ENCODE data around the gene FAM177B. TPM values are rescaled to one million over a fixed set of nuclear protein-coding genes. Genes with fewer than 3 reads are reported as not detected.
"Not testable (repeated sequence)": the region's sequence is repeated elsewhere in the genome, so short reads cannot be mapped to it uniquely, and the experiment has no call there.

Gene FAM177B
- total RNA-seq, 2 donors from 2014 or later = not detected

DNA sequence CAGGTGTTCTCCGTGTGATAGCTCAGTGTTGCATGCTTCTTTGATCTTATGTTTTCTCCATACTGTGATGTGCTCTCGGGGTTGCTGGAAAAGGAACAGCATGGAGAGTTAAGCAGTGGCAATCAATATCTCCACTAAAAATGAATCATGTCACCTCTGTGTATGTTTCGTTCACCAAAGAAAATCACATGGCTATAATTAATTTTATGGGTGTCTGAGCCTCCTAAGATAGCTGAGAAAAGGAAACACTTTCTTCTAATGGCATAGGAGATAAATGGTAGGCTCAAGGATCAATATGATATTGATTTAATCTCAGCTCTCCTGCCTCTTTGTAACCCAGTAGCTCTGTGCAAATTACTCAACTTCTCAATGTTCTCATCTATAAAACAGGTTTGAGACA lies 14.3 kb downstream of the FAM177B start:
- Mint-ChIP-seq H3K4me1 (ENCODE audit: low read depth) (no peaks in the 10 kb centered on the region), H3K4me3 (no peak overlapping the region), H3K9me3 (no peaks in the 10 kb centered on the region), H3K27me3 (ENCODE audit: low read depth) (no peaks in the 10 kb centered on the region), H3K27ac (no peak overlapping the region), H3K36me3 (ENCODE audit: insufficient read depth in 2 of 2) (no peaks in the 10 kb centered on the region)
- DNase-seq = no peak
- ATAC-seq (replicated peaks in 1 of 2) = no peak

DNA sequence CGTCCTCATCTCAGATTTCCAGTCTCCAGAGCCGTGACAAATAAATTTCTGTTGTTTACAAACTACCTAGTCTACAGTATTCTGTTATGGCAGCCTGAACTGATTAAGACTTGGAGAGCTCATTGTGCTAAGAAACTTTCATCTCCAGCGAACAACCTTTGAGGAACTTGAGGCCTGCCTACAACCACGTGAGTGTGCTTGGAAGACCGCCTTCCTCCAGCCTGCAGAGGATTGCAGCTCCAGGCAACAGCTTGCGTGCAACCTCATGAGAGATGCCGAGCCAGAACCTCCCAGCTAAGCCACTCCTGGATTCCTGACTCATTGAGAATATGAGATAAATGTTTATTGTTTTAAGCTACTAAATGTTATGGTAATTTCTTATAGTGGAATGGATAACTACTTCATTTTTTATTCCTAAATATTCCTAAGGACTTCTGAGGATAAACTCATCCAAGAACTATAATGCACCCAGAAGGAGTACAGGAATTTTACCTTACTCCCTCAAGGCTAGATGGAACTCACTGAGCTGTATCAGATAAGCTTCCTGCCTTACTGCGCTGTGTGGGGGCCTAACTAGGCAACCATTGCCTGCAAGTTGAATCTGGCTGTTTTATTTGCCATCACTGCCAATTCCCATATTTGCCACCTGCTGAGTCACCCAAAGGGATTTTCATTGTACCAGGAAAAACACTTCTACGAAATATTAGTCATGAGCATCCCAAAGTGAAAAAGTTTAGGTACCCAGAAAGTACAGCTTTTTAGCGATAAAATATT lies 17.6 kb downstream of the FAM177B start:
- DNase-seq (no peak), ATAC-seq (replicated peaks in 1 of 2) (no peak)
- H3K36me3 Mint-ChIP-seq (ENCODE audit: insufficient read depth in 2 of 2) = no peaks in the 10 kb centered on the region
- no peaks in the 10 kb centered on the region for H3K4me1 Mint-ChIP-seq (ENCODE audit: low read depth)
- H3K9me3 Mint-ChIP-seq = no peaks in the 10 kb centered on the region
- H3K4me3 Mint-ChIP-seq = no peak overlapping the region
- no peak overlapping the region for H3K27ac Mint-ChIP-seq
- no peaks in the 10 kb centered on the region for H3K27me3 Mint-ChIP-seq (ENCODE audit: low read depth)

DNA sequence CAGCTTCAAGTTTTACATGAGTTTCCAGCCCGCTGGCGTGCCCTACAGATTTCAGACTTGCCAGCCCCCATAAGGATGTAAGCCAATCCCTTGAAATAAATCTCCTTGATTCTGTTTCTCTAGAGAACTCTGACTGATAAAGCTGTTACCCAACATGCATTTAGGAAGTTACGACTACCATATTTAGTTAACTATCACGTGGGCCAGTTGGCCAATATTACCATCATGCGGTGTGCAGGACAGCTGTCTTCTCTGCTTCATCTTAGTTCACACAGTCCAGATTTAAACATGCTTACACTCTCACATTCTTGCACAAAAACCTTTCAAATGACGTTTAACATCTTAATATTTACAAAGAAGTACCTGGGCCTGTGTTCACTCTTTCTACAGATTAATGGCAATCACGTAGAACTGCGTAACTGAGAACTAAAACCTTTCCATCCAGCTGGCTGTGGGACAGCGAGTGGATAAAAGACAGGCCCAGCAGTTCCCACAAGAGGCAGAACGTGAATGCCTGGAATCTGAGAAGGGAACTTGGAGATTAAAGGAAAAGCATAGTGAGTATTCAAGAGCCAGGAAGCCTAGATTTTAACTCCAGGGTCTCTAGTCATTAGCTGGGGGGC lies 20.8 kb downstream of the FAM177B start:
- no peak for DNase-seq
- no peaks in the 10 kb centered on the region for H3K27me3 Mint-ChIP-seq (ENCODE audit: low read depth)
- H3K4me1 Mint-ChIP-seq (ENCODE audit: low read depth) = no peaks in the 10 kb centered on the region
- H3K9me3 Mint-ChIP-seq = peaks cover 0 to 3% of the 10 kb centered on the region in 2 donors
- H3K4me3 Mint-ChIP-seq = no peak overlapping the region
- H3K27ac Mint-ChIP-seq = no peak overlapping the region
- no peak for ATAC-seq (replicated peaks in 1 of 2)
- H3K36me3 Mint-ChIP-seq (ENCODE audit: insufficient read depth in 2 of 2) = no peaks in the 10 kb centered on the region

DNA sequence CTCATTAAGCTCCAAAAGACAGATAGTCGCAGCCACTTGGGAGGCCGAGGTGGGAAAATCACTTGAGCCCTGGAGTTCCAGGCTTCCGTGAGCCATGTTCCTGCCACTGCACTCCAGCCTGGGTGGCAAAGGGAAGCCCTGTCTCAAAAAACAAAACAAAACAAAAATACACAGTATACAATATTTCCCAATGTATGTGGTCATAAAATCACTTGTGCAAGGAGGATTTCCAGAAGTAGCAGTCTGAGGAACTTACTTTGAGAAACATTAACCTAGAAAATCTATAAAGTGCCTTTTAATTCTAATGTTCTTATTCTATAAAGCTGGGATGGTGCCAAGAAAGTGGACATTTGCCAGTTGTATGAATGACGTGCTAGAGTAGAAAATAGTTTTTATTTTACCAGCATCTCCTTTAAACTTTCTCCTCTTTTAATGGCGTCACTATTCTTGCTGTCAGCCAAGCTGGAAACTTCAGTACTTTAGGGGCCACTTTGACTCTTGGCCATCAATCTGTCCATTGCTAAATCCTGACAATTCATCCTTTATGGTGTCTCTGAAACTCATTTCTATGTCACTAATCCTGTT lies 22.5 kb downstream of the FAM177B start:
- peaks cover 1 to 3% of the 10 kb centered on the region in 2 donors for H3K36me3 Mint-ChIP-seq (ENCODE audit: insufficient read depth in 2 of 2)
- H3K9me3 Mint-ChIP-seq = peaks cover 0 to 3% of the 10 kb centered on the region in 2 donors
- no peak overlapping the region for H3K27ac Mint-ChIP-seq
- DNase-seq = no peak
- no peak overlapping the region for H3K4me3 Mint-ChIP-seq
- no peaks in the 10 kb centered on the region for H3K27me3 Mint-ChIP-seq (ENCODE audit: low read depth)
- ATAC-seq (replicated peaks in 1 of 2) = no peak
- no peaks in the 10 kb centered on the region for H3K4me1 Mint-ChIP-seq (ENCODE audit: low read depth)

DNA sequence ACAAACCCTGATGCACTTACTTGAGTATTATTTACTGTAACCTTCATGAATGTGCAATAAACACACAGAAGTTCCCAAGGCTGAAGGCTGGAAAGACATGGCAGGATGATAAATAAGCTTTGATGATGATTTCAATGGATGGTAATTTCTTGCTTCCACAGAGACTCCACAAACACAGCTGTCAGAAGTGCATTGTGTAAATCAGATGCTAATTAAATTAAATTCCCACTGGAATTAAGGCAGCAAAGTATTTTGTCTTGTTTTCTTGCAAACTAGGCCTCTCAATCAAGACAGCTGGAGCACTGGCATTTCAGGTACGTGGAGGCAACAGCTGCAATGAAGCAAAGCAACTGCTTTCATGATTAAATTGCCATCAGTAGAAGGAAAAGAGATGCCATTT lies 24.1 kb downstream of the FAM177B start:
- H3K27ac Mint-ChIP-seq = no peak overlapping the region
- peaks cover 2 to 3% of the 10 kb centered on the region in 2 donors for H3K9me3 Mint-ChIP-seq
- no peak overlapping the region for H3K4me3 Mint-ChIP-seq
- H3K36me3 Mint-ChIP-seq (ENCODE audit: insufficient read depth in 2 of 2) = peaks cover 3% of the 10 kb centered on the region in 2 donors
- no peaks in the 10 kb centered on the region for H3K4me1 Mint-ChIP-seq (ENCODE audit: low read depth)
- no peak for DNase-seq
- ATAC-seq (replicated peaks in 1 of 2) = no peak
- no peaks in the 10 kb centered on the region for H3K27me3 Mint-ChIP-seq (ENCODE audit: low read depth)

DNA sequence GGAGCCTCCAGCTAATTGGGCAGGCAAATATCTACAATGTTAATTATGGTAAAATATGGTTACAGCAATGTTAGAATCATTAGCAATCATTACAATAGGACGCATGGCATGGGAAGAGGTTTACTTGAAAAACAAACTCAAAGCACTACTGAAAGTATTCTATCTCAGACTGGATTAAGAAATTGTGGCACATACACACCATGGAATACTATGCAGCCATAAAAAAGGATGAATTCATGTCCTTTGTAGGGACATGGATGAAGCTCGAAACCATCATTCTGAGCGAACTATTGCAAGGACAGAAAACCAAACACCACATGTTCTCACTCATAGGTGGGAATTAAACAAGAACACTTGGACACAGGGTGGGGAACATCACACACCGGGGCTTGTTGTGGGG lies 25.2 kb downstream of the FAM177B start:
- H3K4me3 Mint-ChIP-seq; H3K27me3 Mint-ChIP-seq (ENCODE audit: low read depth); H3K4me1 Mint-ChIP-seq (ENCODE audit: low read depth): not testable (repeated sequence)

DNA sequence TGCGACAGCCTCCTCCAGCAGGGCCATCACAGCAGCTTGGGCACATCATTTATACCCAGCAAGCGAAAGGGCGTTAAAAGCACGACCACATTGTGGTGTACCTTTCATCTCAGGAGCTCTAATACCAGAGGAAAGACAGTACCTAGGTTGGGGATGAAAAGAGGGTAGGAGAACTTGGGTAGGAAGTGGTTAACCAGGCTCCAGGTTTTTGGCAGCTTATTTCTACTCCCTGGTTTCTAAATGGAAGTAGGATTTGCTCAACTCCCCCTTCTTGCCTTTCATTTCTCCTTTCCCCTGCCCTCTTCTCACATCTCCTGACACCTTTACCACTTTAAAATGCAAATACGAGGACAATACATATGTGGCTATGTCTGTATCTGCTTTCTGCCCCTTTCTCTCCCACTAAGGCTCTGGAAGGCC lies 30.2 kb downstream of the FAM177B start:
- DNase-seq (no peak), ATAC-seq (replicated peaks in 1 of 2) (no peak)
- Mint-ChIP-seq H3K27ac (no peak overlapping the region), H3K36me3 (ENCODE audit: insufficient read depth in 2 of 2) (peaks cover 11 to 18% of the 10 kb centered on the region in 2 donors), H3K4me3 (no peak overlapping the region), H3K4me1 (ENCODE audit: low read depth) (peaks cover 10% of the 10 kb centered on the region), H3K9me3 (peaks cover 1 to 10% of the 10 kb centered on the region in 2 donors), H3K27me3 (ENCODE audit: low read depth) (no peaks in the 10 kb centered on the region)

More for the DNA sequence above, 25.2 kb downstream of the FAM177B start:
- not testable (repeated sequence) for DNase-seq; H3K9me3 Mint-ChIP-seq; H3K36me3 Mint-ChIP-seq (ENCODE audit: insufficient read depth in 2 of 2); H3K27ac Mint-ChIP-seq; ATAC-seq (replicated peaks in 1 of 2)

DNA sequence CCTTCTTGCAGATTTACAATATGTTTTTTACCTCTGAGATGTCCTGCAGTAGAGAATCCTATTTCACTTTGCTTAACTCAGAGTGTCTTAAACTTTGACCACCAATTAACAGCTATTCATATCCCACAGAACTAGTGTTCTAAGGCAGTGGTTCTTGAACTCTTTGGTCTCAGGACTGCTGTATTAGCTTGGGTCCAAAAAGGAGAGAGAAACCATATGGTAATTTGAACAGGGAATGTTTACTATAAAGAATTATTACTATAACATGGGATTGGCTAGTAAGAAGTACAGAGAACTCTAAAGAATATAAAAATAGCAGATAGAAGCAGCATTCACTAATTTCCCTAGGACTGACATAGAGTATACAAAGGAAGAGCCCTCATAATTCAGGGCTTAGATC lies 31.6 kb downstream of the FAM177B start:
- Mint-ChIP-seq H3K9me3 (peaks cover 0 to 10% of the 10 kb centered on the region in 2 donors), H3K27ac (no peak overlapping the region), H3K27me3 (ENCODE audit: low read depth) (no peaks in the 10 kb centered on the region), H3K4me1 (ENCODE audit: low read depth) (peaks cover 19% of the 10 kb centered on the region), H3K36me3 (ENCODE audit: insufficient read depth in 2 of 2) (peaks cover 11 to 18% of the 10 kb centered on the region in 2 donors), H3K4me3 (no peak overlapping the region)
- no peak for ATAC-seq (replicated peaks in 1 of 2)
- no peak for DNase-seq

DNA sequence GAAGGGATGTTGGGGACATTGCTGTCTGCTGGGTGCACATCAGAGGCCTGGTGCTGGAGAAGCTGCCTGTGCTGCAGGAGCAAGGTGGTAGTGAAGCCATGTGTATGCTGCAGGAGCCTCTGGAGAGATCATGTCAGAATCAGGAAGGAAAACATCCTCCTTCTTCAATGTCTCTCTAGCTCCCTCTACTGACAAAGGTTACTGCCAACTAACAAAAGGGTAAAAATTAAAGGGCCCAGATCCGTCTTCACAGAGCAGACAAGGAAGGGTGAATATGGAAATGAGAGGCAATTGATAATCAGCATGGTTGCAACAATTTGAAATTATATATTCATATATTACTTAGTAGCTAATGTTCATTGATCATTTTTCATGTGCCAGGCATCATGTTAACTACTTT lies 32.2 kb downstream of the FAM177B start:
- no peak overlapping the region for H3K4me3 Mint-ChIP-seq
- peaks cover 19% of the 10 kb centered on the region for H3K4me1 Mint-ChIP-seq (ENCODE audit: low read depth)
- H3K36me3 Mint-ChIP-seq (ENCODE audit: insufficient read depth in 2 of 2) = peaks cover 11 to 18% of the 10 kb centered on the region in 2 donors
- ATAC-seq (replicated peaks in 1 of 2) = no peak
- H3K9me3 Mint-ChIP-seq = peaks cover 0 to 10% of the 10 kb centered on the region in 2 donors
- H3K27ac Mint-ChIP-seq = no peak overlapping the region
- DNase-seq = no peak
- no peaks in the 10 kb centered on the region for H3K27me3 Mint-ChIP-seq (ENCODE audit: low read depth)

DNA sequence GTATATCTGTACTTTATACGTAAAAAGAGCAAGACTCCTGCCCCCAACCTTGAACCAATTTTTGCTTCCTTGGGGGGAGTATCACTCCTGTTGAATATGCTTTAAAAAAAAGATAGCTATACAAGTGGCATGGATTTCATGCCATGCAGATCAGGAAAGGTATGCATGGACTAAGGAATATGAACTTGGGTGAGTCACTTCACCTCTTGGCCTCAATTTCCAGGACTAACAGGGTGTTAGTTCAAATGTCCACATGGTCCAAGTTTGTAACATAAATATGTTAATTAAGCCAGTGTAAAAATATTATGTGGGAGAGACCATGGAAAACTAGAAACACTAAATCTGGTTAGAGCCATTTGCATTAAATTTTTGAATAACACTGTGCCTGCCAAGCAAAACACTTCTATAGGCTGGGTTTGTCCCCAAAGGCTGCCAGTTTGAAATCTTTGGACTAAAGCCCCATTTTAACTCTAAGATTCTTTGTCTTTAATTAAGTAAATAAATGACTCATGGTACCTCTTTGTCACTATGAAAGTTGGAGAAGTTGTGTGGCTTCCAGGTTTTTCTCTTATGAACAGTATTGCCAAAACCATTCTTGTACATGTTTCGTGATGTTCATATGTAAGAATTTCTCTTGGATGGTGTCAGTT lies 33.1 kb downstream of the FAM177B start:
- no peaks in the 10 kb centered on the region for H3K27me3 Mint-ChIP-seq (ENCODE audit: low read depth)
- peaks cover 10 to 16% of the 10 kb centered on the region in 2 donors for H3K36me3 Mint-ChIP-seq (ENCODE audit: insufficient read depth in 2 of 2)
- H3K4me3 Mint-ChIP-seq = no peak overlapping the region
- peaks cover 0 to 10% of the 10 kb centered on the region in 2 donors for H3K9me3 Mint-ChIP-seq
- no peak for ATAC-seq (replicated peaks in 1 of 2)
- no peak for DNase-seq
- H3K27ac Mint-ChIP-seq = no peak overlapping the region
- peaks cover 19% of the 10 kb centered on the region for H3K4me1 Mint-ChIP-seq (ENCODE audit: low read depth)

DNA sequence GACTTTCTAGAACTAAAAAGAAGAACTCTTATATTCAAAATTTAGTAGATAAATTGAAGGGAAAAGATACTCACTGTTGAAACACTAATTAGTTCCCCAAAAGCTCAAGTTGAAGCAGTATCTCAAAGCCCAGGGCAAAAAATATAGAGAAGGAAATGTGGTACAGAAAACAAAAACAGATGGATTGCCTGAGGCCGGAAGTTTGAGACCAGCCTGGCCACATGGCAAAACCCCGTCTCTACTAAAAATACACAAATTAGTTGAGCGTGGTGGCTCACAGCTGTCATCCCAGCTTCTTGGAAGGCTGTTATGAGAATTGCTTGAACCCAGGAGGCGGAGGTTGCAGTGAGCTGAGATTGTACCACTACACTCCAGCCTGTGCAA lies 36.0 kb downstream of the FAM177B start:
- H3K27me3 Mint-ChIP-seq (ENCODE audit: low read depth) = no peaks in the 10 kb centered on the region
- peak overlapping the region in 1 of 2 donors; percentile 18 for H3K4me3 Mint-ChIP-seq
- H3K27ac Mint-ChIP-seq = no peak overlapping the region
- peaks cover 8 to 14% of the 10 kb centered on the region in 2 donors for H3K36me3 Mint-ChIP-seq (ENCODE audit: insufficient read depth in 2 of 2)
- H3K9me3 Mint-ChIP-seq = peaks cover 0 to 5% of the 10 kb centered on the region in 2 donors
- peaks cover 19% of the 10 kb centered on the region for H3K4me1 Mint-ChIP-seq (ENCODE audit: low read depth)
- DNase-seq (peak; percentile 9 to 20), ATAC-seq (replicated peaks in 1 of 2) (peak; percentile 68 to 70)

DNA sequence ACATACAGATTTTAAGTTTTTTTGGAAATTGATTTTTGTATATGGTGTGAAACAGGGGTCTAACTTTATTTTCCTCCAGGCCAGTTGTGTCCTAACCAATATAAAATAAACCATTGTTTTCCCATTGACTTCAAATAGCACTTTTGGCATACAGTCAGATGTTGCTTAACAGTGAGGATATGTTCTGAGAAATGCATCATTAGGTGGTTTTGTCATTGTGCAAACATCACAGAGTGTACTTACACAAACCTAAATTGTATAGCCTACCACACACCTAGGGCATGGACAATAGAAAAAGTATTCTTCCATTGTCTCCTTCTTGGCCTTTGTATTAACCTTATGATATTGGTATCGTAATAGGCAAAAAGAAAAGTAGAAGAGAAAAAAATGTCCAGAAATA lies 40.5 kb downstream of the FAM177B start:
- no peak for ATAC-seq (replicated peaks in 1 of 2)

DNA sequence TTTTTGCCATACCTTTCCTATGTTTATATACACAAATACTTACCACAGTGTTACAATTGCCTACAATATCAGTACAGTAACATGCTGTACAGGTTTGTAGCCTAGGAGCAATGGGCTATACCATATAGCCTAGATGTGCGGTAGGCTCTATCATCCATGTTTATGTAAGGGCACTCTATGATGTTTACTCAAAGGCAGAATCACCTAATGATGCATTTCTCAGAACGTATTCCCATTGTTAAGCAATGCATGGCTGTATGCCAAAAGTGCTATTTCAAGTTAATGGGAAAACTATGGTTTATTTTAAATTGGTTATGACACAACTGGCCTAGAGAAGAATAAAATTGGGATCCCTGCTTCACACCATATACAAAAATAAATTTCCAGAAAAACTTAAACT lies 41.0 kb downstream of the FAM177B start:
- no peak for DNase-seq
- Mint-ChIP-seq H3K4me1 (ENCODE audit: low read depth) (peaks cover under 1% of the 10 kb centered on the region), H3K27me3 (ENCODE audit: low read depth) (no peaks in the 10 kb centered on the region), H3K4me3 (no peak overlapping the region), H3K36me3 (ENCODE audit: insufficient read depth in 2 of 2) (no peaks in the 10 kb centered on the region), H3K27ac (no peak overlapping the region), H3K9me3 (no peaks in the 10 kb centered on the region)
- ATAC-seq (replicated peaks in 1 of 2) = no peak

More for the DNA sequence above, 40.5 kb downstream of the FAM177B start:
- DNase-seq = no peak
- Mint-ChIP-seq H3K27ac (no peak overlapping the region), H3K27me3 (ENCODE audit: low read depth) (no peaks in the 10 kb centered on the region), H3K9me3 (no peaks in the 10 kb centered on the region), H3K4me1 (ENCODE audit: low read depth) (peaks cover 6% of the 10 kb centered on the region), H3K36me3 (ENCODE audit: insufficient read depth in 2 of 2) (no peaks in the 10 kb centered on the region), H3K4me3 (no peak overlapping the region)
